Ovary (tissue), 9 donors: ENCODE results near the gene UXS1. TPM values are rescaled to one million over a fixed set of nuclear protein-coding genes. Genes with fewer than 3 reads are reported as not detected.

Experiments
- DNase-seq, 5 donors: peaks; one replicate each; pipeline ENCODE4 v3.0.0-alpha.2; 2019 to 2020
- H3K27ac ChIP-seq, 2 donors: fragments of 200-600 bp; one replicate each; pipeline versions ENCODE4 v1.5.1 to v1.8.0; 2019 to 2022
- H3K27me3 ChIP-seq: fragments of 200-600 bp; one replicate; pipeline ENCODE4 v1.8.0; 2022
- H3K36me3 ChIP-seq: fragments of 200-600 bp; sonication (generic); one replicate; pipeline ENCODE4 v1.5.1; 2019
- H3K4me1 ChIP-seq: one replicate; pipeline ENCODE4 v1.8.1; 2013; ENCODE audit warnings: mild to moderate bottlenecking, moderate library complexity; ENCODE audit not compliant: insufficient read depth
- H3K4me3 ChIP-seq: fragments of 200-600 bp; sonication (generic); one replicate; pipeline ENCODE4 v1.5.1; 2017
- H3K9me3 ChIP-seq, 2 donors: fragments of 200-600 bp in 1 of 2; sonication (generic) in 1 of 2; one replicate each; pipeline versions ENCODE4 v1.5.1 to v1.8.1; 2013 to 2019; ENCODE audit warnings: mild to moderate bottlenecking in 1 of 2, moderate library complexity in 1 of 2
- CTCF ChIP-seq, 3 donors: fragments of 450-650 bp in 2 of 3; fragments of 200-600 bp in 1 of 3; IDR thresholded peaks; one replicate each; pipeline versions ENCODE4 v1.5.1 to v1.8.0; 2016 to 2022; ENCODE audit warnings: antibody characterized with exemption in 3 of 3, mild to moderate bottlenecking in 1 of 3
- EP300 ChIP-seq: sonication (generic); formaldehyde crosslinking; IDR thresholded peaks from one replicate; pipeline ENCODE4 v1.6.1; 2017; ENCODE audit warnings: antibody characterized with exemption
- POLR2A ChIP-seq: fragments of 450-650 bp; IDR thresholded peaks from one replicate; pipeline ENCODE4 v1.6.1; 2017; ENCODE audit warnings: antibody characterized with exemption, mild to moderate bottlenecking, moderate library complexity
- WGBS, 3 donors: extraction: QIAGEN DNeasy Blood & Tissue Kit in 1 of 3; methylation state at CpG; one replicate each; pipeline versions ENCODE4 v1.1.5 to v1.1.7; 2013 to 2017; 5-methylcytosine and 5-hydroxymethylcytosine counted together
- intact Hi-C, 4 donors: fragments of 100-400 bp; cut with DNase I; formaldehyde crosslinking; loops; one replicate each; pipeline versions ENCODE4 v1.11.0 to v1.15.1; 2022 to 2023
- polyA plus RNA-seq, 2 donors: library from polyadenylated mRNA; stranded (reverse); fragments of 200-250 nt in 1 of 2; fragments of 350-450 nt in 1 of 2; fragmentation: Illumina TruSeq in 1 of 2; extraction: RNeasy Lipid Tissue Mini Kit (QIAGEN cat#74804) in 1 of 2; gene quantifications; one replicate each; pipeline ENCODE4 v1.2.3, GENCODE V29; 2013 to 2014
- total RNA-seq, 7 donors: library from RNA; depleted of rRNA in 2 of 7; stranded (reverse); fragments of >200 nt in 2 of 7; fragmentation: NEBNext Ultra II Directional in 3 of 7; extraction: Animal tissue kit (Norgen Biotek cat#: 25700) in 3 of 7; gene quantifications; one replicate each; pipeline versions ENCODE4 v1.1.0 to v1.2.4, GENCODE V29; 2016 to 2023
- donor health status: DM: no; HTN: no; CAD: no; lungs with moderate emphysema.
- donor health status: DM: no; HTN: no; CAD: no.
- donor health status: Bipolar disorder and iron deficiency.
- donor health status: DM: yes; HTN: yes; CAD: no.
- donor health status: DM: no; HTN: no; CAD: no.
- donor health status: DM: yes; HTN: yes; CAD: no.

The UXS1 gene
- total and polyA plus RNA-seq, 9 donors: 23.9 to 70.8 (median 27.7) TPM

GRCh38 chr2:106075048-106075447 lies 119.1 kb downstream of the UXS1 start:
- no peaks in the 10 kb centered on the region for H3K4me1 ChIP-seq
- no peaks in the 10 kb centered on the region for H3K27me3 ChIP-seq
- WGBS, 3 donors: 78% methylated on average over 3 of the region's 3 CpGs
- no peak overlapping the region for H3K27ac ChIP-seq
- H3K9me3 ChIP-seq: no peaks in the 10 kb centered on the region
- intact Hi-C loops: loop anchor here in 1 of 4 donors (10.0 kb wide), 1 partner anchor 500 kb away; no protein-coding TSS in a partner anchor
- no peak for TF ChIP-seq CTCF (IDR thresholded peaks at IDR 0.05)
- no peak for TF ChIP-seq EP300
- no peak for TF ChIP-seq POLR2A
- no peaks in the 10 kb centered on the region for H3K36me3 ChIP-seq
- DNase-seq: no peak
- no peak overlapping the region for H3K4me3 ChIP-seq

DNA sequence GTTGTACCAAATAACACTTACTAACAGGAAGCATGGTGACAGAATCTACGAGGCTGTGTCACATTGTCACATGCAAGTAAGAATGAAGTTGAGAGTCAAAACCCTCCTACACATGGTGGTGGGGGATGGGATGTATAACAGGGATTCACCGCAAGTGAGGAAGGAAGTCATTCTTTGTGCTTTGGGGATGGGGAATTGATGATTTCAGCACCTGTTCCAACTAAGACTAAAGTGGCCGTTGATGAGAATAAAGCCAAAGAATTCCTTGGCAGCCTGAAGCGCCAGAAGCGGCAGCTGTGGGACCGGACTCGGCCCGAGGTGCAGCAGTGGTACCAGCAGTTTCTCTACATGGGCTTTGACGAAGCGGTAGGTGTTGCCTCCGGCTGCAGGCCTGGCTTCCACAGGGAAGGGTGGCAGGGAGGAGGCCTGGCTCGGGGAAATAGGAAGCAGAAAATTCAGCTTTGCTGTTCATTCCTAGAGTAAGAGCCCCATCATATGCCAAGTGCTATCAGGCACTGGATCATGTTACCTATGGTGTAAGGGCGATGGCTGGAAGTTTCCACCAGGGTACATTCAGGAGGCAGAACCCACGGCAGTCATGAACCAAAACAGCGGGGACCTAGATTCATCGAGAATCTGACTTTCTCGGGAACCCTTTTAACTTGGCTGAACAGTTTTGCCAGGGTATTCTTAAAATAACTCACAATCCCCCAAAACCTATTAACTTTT lies 120.3 kb downstream of the UXS1 start:
- Histone ChIP-seq H3K4me1 (no peaks in the 10 kb centered on the region), H3K27ac (no peak overlapping the region), H3K27me3 (no peaks in the 10 kb centered on the region), H3K9me3 (no peaks in the 10 kb centered on the region), H3K36me3 (no peaks in the 10 kb centered on the region), H3K4me3 (no peak overlapping the region)
- DNase-seq: no peak
- TF ChIP-seq POLR2A: no peak
- TF ChIP-seq CTCF (IDR thresholded peaks at IDR 0.05): no peak
- no peak for TF ChIP-seq EP300
- WGBS, 3 donors: 93 to 95% (median 95%) methylated on average over 17 of the region's 17 CpGs
- intact Hi-C loops: loop anchor here in 1 of 4 donors (10.0 kb wide), 1 partner anchor 499 kb away; no protein-coding TSS in a partner anchor

- peaks cover 4% of the 10 kb centered on the region for H3K4me1 ChIP-seq
- intact Hi-C loops: loop anchor here in 1 of 4 donors (10.0 kb wide), 1 partner anchor 495 kb away; no protein-coding TSS in a partner anchor
- H3K36me3 ChIP-seq: no peaks in the 10 kb centered on the region
- H3K9me3 ChIP-seq: no peaks in the 10 kb centered on the region
- H3K27ac ChIP-seq: no peak overlapping the region
- H3K27me3 ChIP-seq: no peaks in the 10 kb centered on the region
- TF ChIP-seq EP300: no peak
- no peak for TF ChIP-seq CTCF (IDR thresholded peaks at IDR 0.05)
- TF ChIP-seq POLR2A: no peak
- 87 to 100% (median 94%) methylated on average over 4 of the region's 4 CpGs for WGBS, 3 donors
- DNase-seq: no peak
- H3K4me3 ChIP-seq: no peak overlapping the region
Measured at GRCh38 chr2:106070181-106070580, 123.9 kb downstream of the UXS1 start.

DNA sequence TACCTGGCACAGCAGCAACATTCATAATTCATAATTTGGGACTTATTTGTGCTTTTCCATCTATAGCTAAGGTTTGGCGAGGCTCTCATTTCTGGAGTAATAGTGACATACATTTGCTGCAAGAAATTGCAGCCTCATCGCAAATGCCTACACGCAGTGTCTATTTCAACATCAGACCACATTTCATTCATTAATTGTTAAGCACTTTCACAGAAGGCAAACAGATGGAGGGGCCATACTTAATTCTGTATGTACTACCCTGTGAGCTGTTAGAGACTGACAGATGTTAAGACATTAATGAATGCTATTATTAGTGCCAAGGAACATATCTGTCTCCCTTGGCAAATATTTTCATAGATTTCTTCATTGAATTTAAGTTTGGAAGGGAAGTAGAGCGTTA lies 125.7 kb downstream of the UXS1 start:
- Histone ChIP-seq H3K4me1 (peaks cover 6% of the 10 kb centered on the region), H3K9me3 (no peaks in the 10 kb centered on the region), H3K36me3 (no peaks in the 10 kb centered on the region), H3K27ac (no peak overlapping the region), H3K27me3 (no peaks in the 10 kb centered on the region), H3K4me3 (no peak overlapping the region)
- no peak for DNase-seq
- 76 to 89% (median 89%) methylated on average over 4 of the region's 4 CpGs for WGBS, 3 donors
- TF ChIP-seq EP300: no peak
- TF ChIP-seq POLR2A: no peak
- TF ChIP-seq CTCF (IDR thresholded peaks at IDR 0.05): no peak
- intact Hi-C loops: no loop called here
